Measurements from ENCODE around the gene GRIA3. TPM values are rescaled to one million over a fixed set of nuclear protein-coding genes. Genes with fewer than 3 reads are reported as not detected.

The GRIA3 gene
- under 0.01 and 0.24 TPM in 2 replicates for total RNA-seq

DNA sequence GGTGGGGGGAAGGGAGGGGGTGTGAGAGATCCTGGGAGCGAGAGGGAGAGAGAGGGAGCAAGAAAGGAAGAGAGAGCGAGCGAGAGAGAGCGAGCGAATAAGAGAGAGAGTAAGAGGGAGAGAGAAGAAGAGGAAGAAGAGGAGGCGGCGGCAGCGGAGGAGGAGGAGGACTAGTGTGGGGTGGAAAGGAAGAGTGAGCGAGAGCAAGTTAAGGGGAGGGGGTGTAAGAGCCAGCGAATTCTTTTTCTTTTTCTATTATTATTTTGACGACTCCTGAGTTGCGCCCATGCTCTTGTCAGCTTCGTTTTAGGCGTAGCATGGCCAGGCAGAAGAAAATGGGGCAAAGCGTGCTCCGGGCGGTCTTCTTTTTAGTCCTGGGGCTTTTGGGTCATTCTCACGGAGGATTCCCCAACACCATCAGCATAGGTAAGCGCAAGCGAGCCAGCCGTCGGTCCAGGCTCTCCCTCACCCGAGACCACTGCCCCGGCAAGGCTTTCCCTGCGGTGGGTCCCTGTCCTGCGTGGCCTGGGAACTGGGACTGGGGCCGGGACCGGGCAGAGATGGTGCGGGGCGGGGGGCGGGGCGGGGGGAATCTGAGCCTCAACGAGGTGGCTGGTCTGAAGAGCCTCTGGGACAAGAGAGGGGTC, at the start of gene GRIA3:
TSS of gene GRIA3 (plus strand) at position 60 of the 647 bp plus-strand sequence. CDS start at position 318, 258 bp downstream.

